Right atrium auricular region (tissue), 2 donors: ENCODE data around the gene LAS1L. TPM values are rescaled to one million over a fixed set of nuclear protein-coding genes. Genes with fewer than 3 reads are reported as not detected.
A peak's percentile ranks its signal among the peaks of the same experiment; 100 is the strongest.

ENCODE experiments used
- DNase-seq: peaks from one replicate; pipeline ENCODE4 v3.0.0-alpha.2; 2019; ENCODE audit warnings: low spot score
- H3K27ac ChIP-seq, 2 donors: fragments of 200-600 bp; sonication (generic); 1 replicate in 1 of 2; 2 replicates in 1 of 2; pipeline ENCODE4 v1.5.1; 2016 to 2019
- H3K27me3 ChIP-seq, 2 donors: fragments of 200-600 bp; sonication (generic); one replicate each; pipeline versions ENCODE4 v1.5.1 to v1.6.0; 2017 to 2019
- H3K36me3 ChIP-seq: fragments of 200-600 bp; sonication (generic); one replicate; pipeline ENCODE4 v1.5.1; 2016
- H3K4me1 ChIP-seq, 2 donors: fragments of 200-600 bp; sonication (generic); one replicate each; pipeline versions ENCODE4 v1.5.1 to v1.6.0; 2017 to 2019
- H3K4me3 ChIP-seq, 2 donors: fragments of 200-600 bp; sonication (generic); 1 replicate in 1 of 2; 2 replicates in 1 of 2; pipeline ENCODE4 v1.5.1; 2017 to 2019; ENCODE audit warnings: mild to moderate bottlenecking in 1 of 2, moderate library complexity in 1 of 2
- H3K9me3 ChIP-seq, 2 donors: fragments of 200-600 bp; sonication (generic); one replicate each; pipeline ENCODE4 v1.5.1; 2019
- total RNA-seq, 2 donors: library from RNA; depleted of rRNA; stranded (reverse); fragments of >200 nt; gene quantifications; one replicate each; pipeline ENCODE4 v1.1.0, GENCODE V29; 2016
- TF ChIP-seq, protein P1 (sequence below), 2 donors: fragments of 200-600 bp; sonication (generic); IDR thresholded peaks; one replicate each; pipeline ENCODE4 v1.5.1; 2019; ENCODE audit warnings: antibody characterized with exemption in 2 of 2

LAS1L gene
- total RNA-seq, result 10 to 100 TPM in 1 of 2 donors, 1 to 10 TPM in 1; 7.9 to 11.1 TPM

DNA sequence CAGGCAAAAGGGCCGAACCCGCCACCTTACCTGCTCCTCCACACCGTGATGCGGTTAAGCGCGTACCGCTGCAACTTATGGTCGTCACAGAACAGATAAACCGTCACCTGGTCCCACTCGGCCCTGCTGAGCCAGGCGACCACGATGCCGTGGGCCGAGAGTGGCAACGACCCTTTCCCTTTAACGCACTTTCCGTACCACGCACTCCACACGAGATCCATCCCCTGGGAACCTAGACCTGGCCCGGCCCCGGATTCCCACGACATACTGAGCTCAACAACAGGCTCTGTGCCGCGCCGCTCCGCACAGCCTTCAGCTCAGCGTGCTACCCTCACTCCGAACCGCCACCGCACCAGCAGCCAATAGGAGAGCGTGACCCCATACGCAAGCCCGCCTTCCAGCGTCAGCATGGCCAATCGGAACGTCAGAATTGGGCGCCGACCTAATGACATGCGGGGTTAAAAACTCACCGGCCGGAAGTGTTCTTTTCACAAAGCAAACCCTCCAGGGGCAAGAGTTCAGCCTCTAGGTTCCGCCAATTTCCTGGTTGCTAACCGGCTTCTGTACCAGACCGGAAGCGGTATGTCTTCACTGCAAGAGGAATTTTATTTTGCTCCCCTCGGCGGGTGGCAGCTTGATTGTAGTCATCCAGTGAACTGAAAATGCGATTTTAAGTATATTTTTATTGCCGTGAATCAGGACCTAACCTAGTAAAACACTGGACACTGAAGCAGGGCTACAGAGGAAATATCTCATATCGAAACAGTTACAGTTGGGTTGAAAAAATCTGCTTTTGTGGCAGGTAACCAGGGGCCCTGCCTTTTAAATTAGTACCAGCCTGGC, at the start of gene LAS1L:
LAS1L (minus strand) TSS at position 338 of the 843 bp plus-strand sequence; CDS start at position 266, 72 bp downstream.
- Histone ChIP-seq H3K9me3 (no peaks in the 10 kb centered on the region), H3K4me3 (peak within 1 kb of the TSS; percentile 67 to 70), H3K27me3 (no peaks in the 10 kb centered on the region), H3K36me3 (peaks cover 7% of the 10 kb centered on the region), H3K27ac (peak within 1 kb of the TSS; percentile 41 to 50), H3K4me1 (peaks cover 0 to 7% of the 10 kb centered on the region in 2 donors)
- DNase-seq, result peak; percentile 96
- TF ChIP-seq, protein P1, sequence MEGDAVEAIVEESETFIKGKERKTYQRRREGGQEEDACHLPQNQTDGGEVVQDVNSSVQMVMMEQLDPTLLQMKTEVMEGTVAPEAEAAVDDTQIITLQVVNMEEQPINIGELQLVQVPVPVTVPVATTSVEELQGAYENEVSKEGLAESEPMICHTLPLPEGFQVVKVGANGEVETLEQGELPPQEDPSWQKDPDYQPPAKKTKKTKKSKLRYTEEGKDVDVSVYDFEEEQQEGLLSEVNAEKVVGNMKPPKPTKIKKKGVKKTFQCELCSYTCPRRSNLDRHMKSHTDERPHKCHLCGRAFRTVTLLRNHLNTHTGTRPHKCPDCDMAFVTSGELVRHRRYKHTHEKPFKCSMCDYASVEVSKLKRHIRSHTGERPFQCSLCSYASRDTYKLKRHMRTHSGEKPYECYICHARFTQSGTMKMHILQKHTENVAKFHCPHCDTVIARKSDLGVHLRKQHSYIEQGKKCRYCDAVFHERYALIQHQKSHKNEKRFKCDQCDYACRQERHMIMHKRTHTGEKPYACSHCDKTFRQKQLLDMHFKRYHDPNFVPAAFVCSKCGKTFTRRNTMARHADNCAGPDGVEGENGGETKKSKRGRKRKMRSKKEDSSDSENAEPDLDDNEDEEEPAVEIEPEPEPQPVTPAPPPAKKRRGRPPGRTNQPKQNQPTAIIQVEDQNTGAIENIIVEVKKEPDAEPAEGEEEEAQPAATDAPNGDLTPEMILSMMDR (IDR thresholded peaks at IDR 0.05), result no peak

DNA sequence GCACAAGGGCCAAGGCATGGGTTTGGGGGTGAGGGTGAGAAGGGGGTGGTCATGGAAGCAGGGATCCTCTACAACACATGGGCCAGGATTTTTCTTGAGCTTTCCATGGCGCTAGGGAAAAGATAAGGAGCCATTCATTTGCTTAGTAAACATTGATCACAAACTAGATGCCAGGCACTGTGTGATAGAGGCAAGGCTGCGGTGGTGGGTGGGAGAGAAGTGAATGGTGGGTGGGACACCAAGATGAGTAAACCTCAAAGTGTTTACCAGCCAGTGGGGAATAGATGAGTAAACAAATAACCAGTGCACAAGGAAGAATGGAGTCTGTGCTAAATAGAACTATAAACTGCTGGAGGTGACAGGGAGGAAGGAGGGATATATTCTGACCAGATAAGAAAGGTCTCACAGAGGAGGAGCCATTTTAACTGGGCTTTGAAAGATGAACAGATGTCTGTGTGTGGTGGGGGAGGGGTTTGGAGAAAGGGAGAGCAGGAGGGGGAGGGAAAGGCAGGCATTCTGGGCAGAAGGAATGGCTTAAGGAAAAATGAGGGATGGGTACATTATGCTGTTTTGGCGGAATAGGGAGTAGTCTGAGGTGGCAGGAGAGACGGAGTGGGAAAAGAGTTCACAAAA, 48.0 kb upstream of the LAS1L start:
- no peaks in the 10 kb centered on the region for H3K27me3 ChIP-seq
- no peaks in the 10 kb centered on the region for H3K4me1 ChIP-seq
- H3K27ac ChIP-seq, result no peak overlapping the region
- no peak overlapping the region for H3K4me3 ChIP-seq
- DNase-seq, result no peak
- no peaks in the 10 kb centered on the region for H3K36me3 ChIP-seq
- no peaks in the 10 kb centered on the region for H3K9me3 ChIP-seq
- TF ChIP-seq, protein P1 (IDR thresholded peaks at IDR 0.05), result no peak

DNA sequence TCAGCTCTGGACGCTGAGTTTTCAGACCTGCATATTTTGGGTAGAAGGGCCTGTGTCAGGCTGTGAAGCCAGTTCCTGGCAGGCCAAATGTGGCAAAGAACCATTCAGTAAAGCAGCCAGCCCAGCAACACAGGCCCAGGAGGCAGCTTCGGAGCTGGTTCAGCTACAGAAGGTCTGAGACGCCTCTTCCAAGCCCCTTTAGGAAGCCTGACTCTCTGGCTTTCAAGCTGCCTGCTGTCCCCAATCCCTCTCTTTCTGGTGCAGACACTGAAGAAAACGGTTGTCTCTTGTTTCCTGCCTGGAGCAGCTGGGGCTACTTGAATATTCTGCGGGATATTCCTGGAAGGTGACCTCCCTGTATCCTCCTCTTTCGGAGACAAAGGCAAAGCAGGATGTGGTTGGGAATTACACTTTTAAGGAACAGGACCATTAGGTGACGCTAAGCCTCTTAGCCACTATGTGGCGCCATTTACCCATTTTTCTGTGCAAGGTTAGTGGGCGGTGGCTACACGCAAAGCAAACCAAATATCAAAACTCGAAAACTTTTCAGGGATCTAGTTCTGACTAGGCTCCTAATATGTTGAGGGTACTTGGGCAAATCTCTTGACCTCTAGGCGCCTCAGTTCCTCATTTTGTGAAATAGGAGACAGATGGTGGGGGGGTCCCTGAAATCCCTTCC, 47.2 kb upstream of the LAS1L start:
- DNase-seq, result peak; percentile 73
- TF ChIP-seq, protein P1 (IDR thresholded peaks at IDR 0.05), result peak; percentile 62 to 85
- Histone ChIP-seq H3K36me3 (no peaks in the 10 kb centered on the region), H3K27ac (no peak overlapping the region), H3K9me3 (no peaks in the 10 kb centered on the region), H3K4me1 (no peaks in the 10 kb centered on the region), H3K4me3 (no peak overlapping the region), H3K27me3 (no peaks in the 10 kb centered on the region)

DNA sequence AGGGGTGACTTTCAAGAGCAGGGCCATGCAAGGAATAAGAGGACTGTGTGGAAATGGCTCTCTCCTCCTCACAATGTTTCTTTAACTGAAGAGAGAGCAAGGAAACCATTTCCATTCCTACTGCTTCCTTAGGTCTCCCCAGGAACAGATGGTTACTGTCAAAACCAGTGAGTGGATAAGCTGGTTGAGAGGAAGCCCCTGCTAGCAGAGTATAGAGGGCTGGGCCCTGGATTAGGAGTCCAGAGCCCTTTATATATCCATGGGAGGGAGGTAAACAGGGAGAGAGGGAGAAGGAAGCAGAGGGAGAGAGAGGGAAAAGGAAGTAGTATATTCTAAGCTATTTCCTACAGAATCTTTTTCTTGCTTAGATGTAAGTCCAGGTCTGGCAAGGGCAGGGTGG, 43.8 kb upstream of the LAS1L start:
- Histone ChIP-seq H3K4me1 (no peaks in the 10 kb centered on the region), H3K27ac (no peak overlapping the region), H3K4me3 (no peak overlapping the region), H3K27me3 (no peaks in the 10 kb centered on the region), H3K36me3 (no peaks in the 10 kb centered on the region), H3K9me3 (no peaks in the 10 kb centered on the region)
- TF ChIP-seq, protein P1 (IDR thresholded peaks at IDR 0.05), result no peak
- no peak for DNase-seq

DNA sequence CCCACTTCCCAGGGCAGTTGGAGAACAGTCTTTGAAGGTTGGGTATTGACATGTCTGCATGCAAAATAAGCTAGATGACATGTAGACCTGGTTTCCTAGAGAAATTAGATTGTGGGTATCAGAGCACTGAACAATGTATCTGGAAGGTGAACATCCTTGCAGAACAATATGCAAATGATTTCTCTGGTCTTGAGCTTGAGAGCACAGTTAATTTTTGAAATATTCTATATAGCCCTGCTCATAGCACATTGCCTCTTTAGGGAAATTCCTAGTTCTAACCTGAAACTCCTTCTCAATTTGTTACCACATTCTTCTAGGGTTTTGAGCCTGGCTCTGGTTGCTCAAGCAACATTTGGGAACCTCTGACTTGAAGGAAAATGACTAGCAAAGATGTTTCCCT, 41.6 kb upstream of the LAS1L start:
- H3K9me3 ChIP-seq, result no peaks in the 10 kb centered on the region
- H3K4me3 ChIP-seq, result no peak overlapping the region
- H3K4me1 ChIP-seq, result no peaks in the 10 kb centered on the region
- no peaks in the 10 kb centered on the region for H3K27me3 ChIP-seq
- H3K36me3 ChIP-seq, result no peaks in the 10 kb centered on the region
- DNase-seq, result no peak
- TF ChIP-seq, protein P1 (IDR thresholded peaks at IDR 0.05), result no peak
- no peak overlapping the region for H3K27ac ChIP-seq
